ENCODE results near the gene SCAMP1.

The SCAMP1 gene

DNA sequence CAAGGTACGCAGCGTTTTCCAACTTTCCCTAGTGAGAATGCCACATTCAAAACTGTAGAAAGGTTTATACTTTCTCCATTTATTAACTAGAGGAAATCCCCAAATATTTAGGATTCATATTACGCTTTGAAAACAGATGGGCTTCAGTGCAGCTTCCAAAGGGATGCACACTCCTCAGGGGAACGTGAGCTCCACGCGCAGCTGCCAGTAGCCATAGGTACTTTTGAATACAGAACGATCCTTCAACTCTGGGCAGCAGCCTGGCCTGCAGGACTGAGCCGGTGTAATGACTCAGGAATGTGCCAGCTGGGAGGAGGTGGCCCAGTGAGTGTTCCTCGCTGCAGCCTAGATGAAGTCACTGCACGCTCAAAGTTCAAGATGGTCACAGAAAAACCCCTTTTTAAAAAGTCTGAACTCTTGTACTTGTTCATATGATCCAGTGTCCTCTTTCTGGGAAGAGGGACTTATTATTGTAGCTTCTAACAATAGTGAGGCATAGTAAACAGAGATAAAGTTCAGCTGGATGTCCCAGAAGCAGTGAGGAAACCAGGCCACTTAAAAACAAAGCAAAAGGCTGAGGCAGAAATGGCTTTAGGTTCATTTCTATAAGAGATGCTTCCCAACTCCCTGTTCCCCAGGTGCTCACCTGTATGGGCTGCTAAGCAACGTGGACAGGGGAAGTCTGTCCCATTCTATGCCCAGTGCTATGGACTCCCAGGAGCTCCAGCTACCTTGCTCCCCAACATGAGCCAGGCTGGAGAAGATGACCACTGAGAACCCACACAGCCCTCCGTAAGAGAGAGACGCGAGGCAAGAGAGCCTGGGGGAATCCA is 158.2 kb downstream of the SCAMP1 start:
- peak; percentile 79 for DNase-seq

DNA sequence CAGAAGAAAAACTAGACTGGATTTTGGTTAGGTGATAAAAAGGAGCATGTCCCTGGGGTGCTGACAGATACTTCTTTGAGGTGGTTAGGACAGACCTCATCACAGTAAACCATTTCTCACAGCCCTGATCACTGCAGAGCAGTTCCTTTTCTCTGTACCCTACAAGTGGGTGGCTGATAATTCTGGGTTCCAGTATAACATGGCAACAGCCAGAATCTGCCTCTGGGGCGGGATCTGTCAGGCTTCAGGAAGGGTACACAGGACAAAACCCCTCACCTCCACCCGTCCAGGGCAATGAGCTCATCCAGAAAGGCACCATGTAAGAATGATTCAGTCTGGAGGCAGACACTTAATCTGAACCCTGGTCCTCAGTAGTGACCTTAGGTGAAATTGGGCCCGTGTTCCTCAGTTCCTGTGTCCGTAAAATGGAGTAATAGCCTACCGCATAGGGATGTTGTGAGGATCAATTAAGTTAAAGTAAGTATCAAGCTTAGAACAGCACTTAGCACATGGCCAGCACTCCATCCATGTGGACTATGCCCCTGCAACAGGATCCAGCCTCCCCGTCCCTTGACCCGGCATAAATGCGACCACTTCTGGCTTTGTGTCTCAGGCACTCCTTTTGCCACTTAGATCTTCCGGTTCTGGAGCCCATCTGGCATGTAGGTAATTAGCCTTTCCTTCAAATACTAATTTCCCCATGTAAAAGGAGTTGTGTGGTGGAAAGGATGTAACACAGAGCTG is 159.0 kb downstream of the SCAMP1 start:
- DNase-seq = no peak

DNA sequence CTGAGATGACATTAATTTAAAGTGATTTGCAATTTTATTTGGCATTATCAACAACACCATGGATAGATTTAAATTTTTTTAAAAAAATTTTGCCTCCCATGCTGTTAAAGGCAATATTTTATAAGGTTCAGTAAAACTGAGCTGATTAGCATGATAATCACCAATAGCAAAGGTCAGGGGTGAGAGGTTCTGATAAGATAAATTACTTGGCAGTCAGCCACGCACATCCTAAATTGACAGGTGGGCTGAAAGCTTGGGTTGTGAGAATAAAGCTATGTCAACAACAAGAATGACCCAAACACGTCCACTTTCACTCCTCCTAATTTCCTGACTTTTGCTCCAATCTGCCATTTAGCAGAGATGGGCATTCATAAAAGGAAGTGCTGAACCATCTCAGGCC is 161.0 kb downstream of the SCAMP1 start:
- DNase-seq = no peak

DNA sequence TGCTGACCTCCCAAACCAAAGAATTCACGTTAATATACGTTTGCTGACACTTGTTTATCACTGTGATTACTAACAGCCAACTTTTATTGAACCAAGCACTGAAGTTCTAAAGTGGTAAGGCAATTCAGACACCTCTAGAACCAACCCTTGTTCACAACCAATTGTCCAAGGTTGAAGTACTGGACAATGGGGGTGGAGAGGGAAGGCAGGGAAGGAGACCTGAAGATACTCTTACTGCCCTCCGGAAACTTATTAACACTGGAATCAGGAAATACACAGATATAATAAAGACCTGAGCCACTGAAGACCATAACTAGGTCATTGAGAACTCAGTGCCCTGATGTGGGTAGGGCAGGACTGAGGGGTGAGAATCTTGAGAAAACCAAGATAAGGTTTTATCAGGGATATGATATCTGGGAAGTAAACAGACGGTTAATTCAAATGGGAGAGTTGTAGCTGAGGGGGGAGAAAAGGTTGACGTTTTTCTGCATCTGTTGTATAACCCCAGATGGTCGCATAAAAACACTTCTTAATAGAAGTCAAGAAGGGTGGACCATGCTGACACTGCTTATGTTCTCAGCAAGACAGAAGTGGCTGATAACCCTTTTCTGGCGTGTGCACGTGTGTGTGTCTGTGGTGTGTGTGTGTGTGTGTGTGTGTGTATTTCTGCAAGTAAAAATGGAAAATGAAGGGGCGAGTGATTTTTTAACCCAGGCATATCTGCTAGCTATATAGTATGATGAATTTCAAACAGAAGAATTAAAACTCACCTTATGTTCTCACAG is 162.3 kb downstream of the SCAMP1 start:
- DNase-seq = no peak

DNA sequence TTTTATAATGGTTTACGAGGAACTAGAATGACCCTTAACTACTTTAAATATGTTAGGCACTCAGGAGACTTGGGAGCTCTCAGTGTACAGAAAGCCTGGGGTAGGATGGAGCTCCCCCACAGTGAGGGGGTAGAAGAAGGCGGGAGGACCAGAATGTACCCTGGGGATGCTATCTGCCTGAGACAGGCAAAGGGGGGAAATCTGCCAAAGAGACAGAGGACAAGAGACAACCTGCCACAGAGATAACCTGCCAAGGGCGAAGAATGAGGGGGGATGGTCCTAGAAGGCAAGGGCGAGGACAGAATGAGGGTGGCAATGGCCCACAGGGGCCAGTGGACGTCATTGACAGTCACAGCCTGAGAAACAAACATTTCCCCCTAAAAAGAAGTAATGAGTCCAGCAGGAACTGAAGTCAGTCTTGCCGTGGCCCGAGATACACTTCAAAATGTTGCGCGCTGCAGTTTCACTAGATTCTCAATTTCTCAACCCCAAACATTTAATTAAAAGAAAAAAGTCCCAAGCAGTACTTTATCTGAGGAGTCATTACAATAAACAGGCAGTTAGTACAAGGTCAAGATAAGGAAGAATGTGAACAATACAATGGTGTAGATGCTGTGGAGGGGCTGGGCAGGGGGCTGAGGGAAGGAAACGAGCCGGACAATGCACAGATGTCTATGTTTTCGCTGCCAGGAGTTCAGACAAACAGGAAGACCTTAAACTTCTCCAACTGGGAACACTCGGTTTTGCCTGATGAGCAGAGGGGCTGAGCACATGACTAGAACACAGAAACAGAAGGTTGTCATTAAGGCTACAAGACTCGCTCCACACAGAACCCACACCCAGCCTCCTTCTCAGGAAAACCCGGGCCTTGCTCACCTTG is 163.1 kb downstream of the SCAMP1 start:
- no peak for DNase-seq

DNA sequence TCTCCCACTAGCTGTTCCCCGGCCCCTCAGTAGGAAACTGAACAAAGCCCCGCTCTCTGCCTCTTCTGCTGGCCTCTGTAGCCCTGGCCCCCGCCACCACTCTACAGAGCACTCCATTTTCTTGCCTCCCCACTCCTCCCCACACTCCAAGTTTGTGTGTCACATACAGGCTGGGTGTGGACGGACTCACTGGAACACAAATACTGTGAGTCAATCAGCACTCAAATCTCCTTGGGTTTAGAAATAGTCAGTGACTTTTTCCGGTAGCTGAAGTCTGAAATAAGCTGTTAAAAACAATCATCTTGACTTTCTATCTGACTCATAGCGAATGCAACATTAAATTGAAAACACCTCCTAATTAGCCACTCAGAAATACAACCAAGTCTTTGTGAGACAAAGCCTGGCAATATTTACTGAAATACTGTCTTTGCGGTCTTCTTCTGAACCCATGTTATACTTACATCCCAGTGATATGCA is 165.7 kb downstream of the SCAMP1 start:
- no peak for DNase-seq

DNA sequence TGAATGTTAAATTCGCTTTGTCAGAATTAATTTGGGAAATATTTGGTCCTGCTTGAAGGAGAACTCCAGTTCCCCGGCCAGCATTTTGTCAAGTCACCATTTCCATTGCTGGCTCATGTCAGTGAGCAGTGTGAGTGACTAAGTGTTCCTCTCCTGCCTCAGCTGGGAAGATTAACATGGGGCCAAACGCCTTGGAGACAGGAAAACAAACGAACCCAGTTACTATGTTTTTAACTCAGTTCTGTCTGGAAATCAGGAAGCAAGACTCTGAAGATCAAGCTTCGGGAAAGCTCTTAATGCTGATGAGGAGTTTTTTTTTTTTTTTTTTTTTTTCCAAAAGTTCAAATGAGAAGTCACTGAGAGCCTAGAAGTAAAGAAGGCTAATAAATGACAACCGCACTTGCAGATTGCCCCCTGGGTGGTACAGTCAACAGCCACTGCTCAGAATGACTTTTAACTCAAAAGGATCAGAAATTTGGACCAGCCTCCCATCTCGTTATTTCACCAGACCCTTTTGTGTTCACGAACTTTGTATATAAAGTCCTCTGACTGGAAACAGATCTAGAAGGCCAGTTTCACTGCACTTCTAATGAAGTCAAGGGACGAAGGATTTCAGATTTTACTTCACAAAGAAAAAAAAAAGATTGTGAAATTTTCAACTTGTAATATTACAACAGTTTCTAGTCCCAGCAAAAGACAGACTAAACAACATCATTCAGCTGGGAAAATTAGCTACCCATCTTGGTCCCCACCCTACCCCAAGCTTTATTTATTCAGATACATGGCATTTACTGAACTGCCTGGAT is 166.8 kb downstream of the SCAMP1 start:
- peak; percentile 82 for DNase-seq

DNA sequence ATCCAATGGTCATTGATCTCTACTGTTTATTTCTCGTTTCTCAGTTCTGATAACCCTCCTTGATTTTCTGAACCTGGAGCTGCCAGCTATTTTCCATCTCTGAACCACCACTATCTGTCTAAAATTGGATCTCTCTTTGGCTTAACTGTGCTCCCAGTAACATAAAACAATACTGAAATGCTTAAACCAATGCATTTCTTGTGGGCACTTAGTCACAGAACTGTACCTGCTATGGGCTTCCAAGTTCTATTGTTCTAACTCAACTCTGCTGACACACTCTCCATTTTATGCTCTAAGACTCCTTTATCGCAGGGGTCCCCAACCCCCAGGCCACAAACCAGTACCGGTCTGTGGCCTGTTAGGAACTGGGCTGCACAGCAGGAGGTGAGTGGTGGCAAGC is 167.5 kb downstream of the SCAMP1 start:
- DNase-seq = no peak
